Retinal pigment epithelial cell (primary cell): ENCODE data around the gene HGFAC.

Experiments used
- DNase-seq: peaks from one replicate; pipeline ENCODE4 v3.0.0-alpha.2; 2010; ENCODE audit warnings: low read depth
- H3K4me3 ChIP-seq: 2 replicates; pipeline ENCODE4 v1.5.1; 2011; ENCODE audit warnings: mild to moderate bottlenecking, low read length, control low read depth, moderate library complexity
- TF ChIP-seq, protein P1 (sequence below): conservative IDR thresholded peaks from 2 replicates; pipeline ENCODE4 v1.5.1; 2011; ENCODE audit warnings: low read depth, low read length, control low read depth, inconsistent platforms

Gene HGFAC

GRCh38 chr4:3498407-3498806 lies 56.6 kb downstream of the HGFAC start:
- TF ChIP-seq, protein P1, sequence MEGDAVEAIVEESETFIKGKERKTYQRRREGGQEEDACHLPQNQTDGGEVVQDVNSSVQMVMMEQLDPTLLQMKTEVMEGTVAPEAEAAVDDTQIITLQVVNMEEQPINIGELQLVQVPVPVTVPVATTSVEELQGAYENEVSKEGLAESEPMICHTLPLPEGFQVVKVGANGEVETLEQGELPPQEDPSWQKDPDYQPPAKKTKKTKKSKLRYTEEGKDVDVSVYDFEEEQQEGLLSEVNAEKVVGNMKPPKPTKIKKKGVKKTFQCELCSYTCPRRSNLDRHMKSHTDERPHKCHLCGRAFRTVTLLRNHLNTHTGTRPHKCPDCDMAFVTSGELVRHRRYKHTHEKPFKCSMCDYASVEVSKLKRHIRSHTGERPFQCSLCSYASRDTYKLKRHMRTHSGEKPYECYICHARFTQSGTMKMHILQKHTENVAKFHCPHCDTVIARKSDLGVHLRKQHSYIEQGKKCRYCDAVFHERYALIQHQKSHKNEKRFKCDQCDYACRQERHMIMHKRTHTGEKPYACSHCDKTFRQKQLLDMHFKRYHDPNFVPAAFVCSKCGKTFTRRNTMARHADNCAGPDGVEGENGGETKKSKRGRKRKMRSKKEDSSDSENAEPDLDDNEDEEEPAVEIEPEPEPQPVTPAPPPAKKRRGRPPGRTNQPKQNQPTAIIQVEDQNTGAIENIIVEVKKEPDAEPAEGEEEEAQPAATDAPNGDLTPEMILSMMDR, result no peak
- no peak overlapping the region for H3K4me3 ChIP-seq
- DNase-seq, result no peak
